Naive B cell (primary cell): Measurements from ENCODE around the gene TCF23. TPM values are rescaled to one million over a fixed set of nuclear protein-coding genes. Genes with fewer than 3 reads are reported as not detected.
A peak's percentile ranks its signal among the peaks of the same experiment; 100 is the strongest.
"Not testable (repeated sequence)": the region's sequence is repeated elsewhere in the genome, so short reads cannot be mapped to it uniquely, and the experiment has no call there.

Experiments used
- ATAC-seq, 2 donors: fragments of 150-1000 bp; cut with Tn5 transposase; 2 replicates each; pipeline ENCODE4 v1.10.0; 2021; ENCODE audit warnings: low read depth in 2 of 2, mild to moderate bottlenecking in 2 of 2, moderate library complexity in 2 of 2
- DNase-seq: peaks from one replicate; pipeline ENCODE4 v3.0.0; 2022
- H3K27ac Mint-ChIP-seq, 6 donors: one replicate each; pipeline ENCODE4 v1.8.0; 2020 to 2022; ENCODE audit warnings: mild to moderate bottlenecking in 6 of 6, mixed read lengths in 6 of 6, moderate library complexity in 5 of 6, inconsistent platforms in 2 of 6
- H3K27me3 Mint-ChIP-seq, 3 donors: one replicate each; pipeline ENCODE4 v1.8.0; 2021 to 2022; ENCODE audit warnings: mixed read lengths in 3 of 3, mild to moderate bottlenecking in 1 of 3
- H3K36me3 Mint-ChIP-seq, 2 donors: one replicate each; pipeline ENCODE4 v1.8.0; 2020 to 2022; ENCODE audit warnings: mixed read lengths in 2 of 2, inconsistent platforms in 1 of 2, mild to moderate bottlenecking in 1 of 2
- H3K4me1 Mint-ChIP-seq, 3 donors: one replicate each; pipeline ENCODE4 v1.8.0; 2020 to 2022; ENCODE audit warnings: mixed read lengths in 3 of 3, inconsistent platforms in 1 of 3, mild to moderate bottlenecking in 1 of 3, moderate library complexity in 1 of 3
- H3K4me3 Mint-ChIP-seq, 8 donors: one replicate each; pipeline ENCODE4 v1.8.0; 2020 to 2022; ENCODE audit warnings: mild to moderate bottlenecking in 8 of 8, mixed read lengths in 8 of 8, moderate library complexity in 8 of 8, inconsistent platforms in 2 of 8
- H3K9me3 Mint-ChIP-seq, 7 donors: one replicate each; pipeline ENCODE4 v1.8.0; 2020 to 2022; ENCODE audit warnings: mixed read lengths in 7 of 7, mild to moderate bottlenecking in 5 of 7, inconsistent platforms in 2 of 7, moderate library complexity in 1 of 7
- polyA plus RNA-seq, 6 donors: library from polyadenylated mRNA; unstranded; fragments of 300-500 nt; fragmentation: Illumina TruSeq; gene quantifications; one replicate each; pipeline ENCODE4 v1.2.3, GENCODE V29; 2021; ENCODE audit warnings: low read depth in 6 of 6

Gene TCF23
- not detected for polyA plus RNA-seq

GRCh38 chr2:27148801-27149439, at the start of gene TCF23:
Gene TCF23, plus strand, starts transcription at chr2:27149004. Its CDS starts 130 bp downstream, at chr2:27149134.
- no peak for DNase-seq
- H3K36me3 Mint-ChIP-seq, result no peaks in the 10 kb centered on the region
- H3K9me3 Mint-ChIP-seq, result no peaks in the 10 kb centered on the region
- ATAC-seq, result no peak
- no peak within 1 kb of the TSS for H3K4me3 Mint-ChIP-seq
- peaks cover 8 to 52% (median 22%) of the 10 kb centered on the region in 3 donors for H3K27me3 Mint-ChIP-seq
- H3K4me1 Mint-ChIP-seq, result no peaks in the 10 kb centered on the region
- H3K27ac Mint-ChIP-seq, result peak within 1 kb of the TSS in 3 of 6 donors; percentile 57 to 70 (median 64)

GRCh38 chr2:27099334-27099955, 49.4 kb upstream of the TCF23 start:
- no peak for ATAC-seq
- peaks cover 3 to 5% (median 4%) of the 10 kb centered on the region in 3 donors for H3K27me3 Mint-ChIP-seq
- H3K36me3 Mint-ChIP-seq, result peaks cover 0 to 3% of the 10 kb centered on the region in 2 donors
- H3K27ac Mint-ChIP-seq, result no peak overlapping the region
- DNase-seq, result no peak
- H3K9me3 Mint-ChIP-seq, result no peaks in the 10 kb centered on the region
- no peak overlapping the region for H3K4me3 Mint-ChIP-seq
- peaks cover 14 to 17% (median 15%) of the 10 kb centered on the region in 3 donors for H3K4me1 Mint-ChIP-seq

- ATAC-seq (no peak), DNase-seq (no peak)
- Mint-ChIP-seq H3K36me3 (peaks cover 0 to 3% of the 10 kb centered on the region in 2 donors), H3K9me3 (no peaks in the 10 kb centered on the region), H3K27me3 (peaks cover 5 to 6% (median 5%) of the 10 kb centered on the region in 3 donors), H3K4me1 (peaks cover 14 to 17% (median 15%) of the 10 kb centered on the region in 3 donors), H3K27ac (no peak overlapping the region), H3K4me3 (no peak overlapping the region)
These were observed 48.8 kb upstream of the TCF23 start for GRCh38 chr2:27100036-27100435.

GRCh38 chr2:27102329-27102728, 46.5 kb upstream of the TCF23 start:
- H3K9me3 Mint-ChIP-seq, result no peaks in the 10 kb centered on the region
- DNase-seq, result no peak
- peaks cover 5 to 8% (median 6%) of the 10 kb centered on the region in 3 donors for H3K27me3 Mint-ChIP-seq
- H3K27ac Mint-ChIP-seq, result no peak overlapping the region
- ATAC-seq, result no peak
- peaks cover 0 to 3% of the 10 kb centered on the region in 2 donors for H3K36me3 Mint-ChIP-seq
- no peak overlapping the region for H3K4me3 Mint-ChIP-seq
- H3K4me1 Mint-ChIP-seq, result no peaks in the 10 kb centered on the region

- H3K27me3 Mint-ChIP-seq, result peaks cover 5 to 8% (median 6%) of the 10 kb centered on the region in 3 donors
- DNase-seq, result no peak
- peak overlapping the region in 1 of 6 donors; percentile 14 for H3K27ac Mint-ChIP-seq
- no peaks in the 10 kb centered on the region for H3K9me3 Mint-ChIP-seq
- H3K4me1 Mint-ChIP-seq, result no peaks in the 10 kb centered on the region
- H3K4me3 Mint-ChIP-seq, result no peak overlapping the region
- ATAC-seq, result no peak
- H3K36me3 Mint-ChIP-seq, result no peaks in the 10 kb centered on the region
These were observed 42.8 kb upstream of the TCF23 start for GRCh38 chr2:27105981-27106380.

- Mint-ChIP-seq H3K4me1 (no peaks in the 10 kb centered on the region), H3K27ac (no peak overlapping the region)
These were observed 40.6 kb upstream of the TCF23 start for GRCh38 chr2:27108221-27108620.

GRCh38 chr2:27109083-27109482, 39.7 kb upstream of the TCF23 start:
- peaks cover 3 to 8% (median 6%) of the 10 kb centered on the region in 3 donors for H3K27me3 Mint-ChIP-seq

More at GRCh38 chr2:27108221-27108620, 40.6 kb upstream of the TCF23 start:
- H3K9me3 Mint-ChIP-seq, result no peaks in the 10 kb centered on the region
- no peak overlapping the region for H3K4me3 Mint-ChIP-seq
- DNase-seq (no peak), ATAC-seq (no peak)
- H3K27me3 Mint-ChIP-seq, result peaks cover 5 to 8% (median 6%) of the 10 kb centered on the region in 3 donors
- no peaks in the 10 kb centered on the region for H3K36me3 Mint-ChIP-seq

GRCh38 chr2:27110603-27111352, 38.0 kb upstream of the TCF23 start:
- H3K4me1 Mint-ChIP-seq, H3K9me3 Mint-ChIP-seq, DNase-seq, H3K4me3 Mint-ChIP-seq, H3K36me3 Mint-ChIP-seq, H3K27me3 Mint-ChIP-seq, ATAC-seq: not testable (repeated sequence)
- H3K27ac Mint-ChIP-seq, result peak overlapping the region in 1 of 6 donors; percentile 2

More at GRCh38 chr2:27109083-27109482, 39.7 kb upstream of the TCF23 start:
- ATAC-seq (no peak), DNase-seq (no peak)
- H3K4me3 Mint-ChIP-seq, result no peak overlapping the region
- no peaks in the 10 kb centered on the region for H3K4me1 Mint-ChIP-seq
- no peaks in the 10 kb centered on the region for H3K9me3 Mint-ChIP-seq
- H3K27ac Mint-ChIP-seq, result no peak overlapping the region
- H3K36me3 Mint-ChIP-seq, result no peaks in the 10 kb centered on the region

- H3K27me3 Mint-ChIP-seq, H3K9me3 Mint-ChIP-seq: not testable (repeated sequence)
These were observed 37.3 kb upstream of the TCF23 start for GRCh38 chr2:27111392-27112078.

GRCh38 chr2:27115519-27115918, 33.3 kb upstream of the TCF23 start:
- ATAC-seq, result no peak
- peaks cover 12 to 40% (median 18%) of the 10 kb centered on the region in 3 donors for H3K27me3 Mint-ChIP-seq
- H3K9me3 Mint-ChIP-seq, result peaks cover 0 to 3% (median 0%) of the 10 kb centered on the region in 7 donors
- peaks cover 0 to 8% (median 0%) of the 10 kb centered on the region in 3 donors for H3K4me1 Mint-ChIP-seq
- peak overlapping the region in 1 of 8 donors; percentile 15 for H3K4me3 Mint-ChIP-seq
- no peak overlapping the region for H3K27ac Mint-ChIP-seq
- no peaks in the 10 kb centered on the region for H3K36me3 Mint-ChIP-seq
- DNase-seq, result no peak

More at GRCh38 chr2:27111392-27112078, 37.3 kb upstream of the TCF23 start:
- H3K27ac Mint-ChIP-seq, DNase-seq, H3K4me3 Mint-ChIP-seq, ATAC-seq, H3K4me1 Mint-ChIP-seq, H3K36me3 Mint-ChIP-seq: not testable (repeated sequence)

- no peak for DNase-seq
- Mint-ChIP-seq H3K9me3 (peaks cover 0 to 3% (median 0%) of the 10 kb centered on the region in 7 donors), H3K4me1 (peaks cover 2 to 13% (median 3%) of the 10 kb centered on the region in 3 donors), H3K27ac (no peak overlapping the region), H3K36me3 (no peaks in the 10 kb centered on the region), H3K4me3 (peak overlapping the region in 5 of 8 donors; percentile 28 to 61 (median 35)), H3K27me3 (peaks cover 16 to 53% (median 35%) of the 10 kb centered on the region in 3 donors)
- ATAC-seq, result no peak
These were observed 30.7 kb upstream of the TCF23 start for GRCh38 chr2:27117995-27118524.

GRCh38 chr2:27118525-27119329, 30.1 kb upstream of the TCF23 start, which contains the start of gene CGREF1:
Gene CGREF1, minus strand, starts transcription at chr2:27119128. Its CDS starts 14,762 bp downstream, at chr2:27104366.
- Mint-ChIP-seq H3K36me3 (no peaks in the 10 kb centered on the region), H3K9me3 (peaks cover 0 to 3% (median 0%) of the 10 kb centered on the region in 7 donors), H3K27me3 (peaks cover 16 to 53% (median 35%) of the 10 kb centered on the region in 3 donors), H3K4me3 (peak within 1 kb of the TSS; percentile 29 to 87 (median 74)), H3K27ac (peak within 1 kb of the TSS in 1 of 6 donors; percentile 42), H3K4me1 (peaks cover 4 to 17% (median 8%) of the 10 kb centered on the region in 3 donors)
- ATAC-seq (peak; percentile 9 to 17), DNase-seq (no peak)
